SIG-M5 (cell line): ENCODE data around the gene MYO18A.
"Not testable (repeated sequence)": the region's sequence is repeated elsewhere in the genome, so short reads cannot be mapped to it uniquely, and the experiment has no call there.

Experiments
- DNase-seq: peaks from one replicate; lab custom pipeline; 2025; lab: John Stamatoyannopoulos, UW

The MYO18A gene

GRCh38 chr17:29194669-29195068 is 14.5 kb upstream of the MYO18A start:
- no peak for DNase-seq

- DNase-seq = no peak
Observed at GRCh38 chr17:29193146-29193545, 12.9 kb upstream of the MYO18A start.

- no peak for DNase-seq
Observed at GRCh38 chr17:29190592-29191207, 10.5 kb upstream of the MYO18A start.

- DNase-seq = no peak
Observed at GRCh38 chr17:29190039-29190438, 9.8 kb upstream of the MYO18A start.

GRCh38 chr17:29189355-29189754 is 9.2 kb upstream of the MYO18A start:
- DNase-seq = no peak

GRCh38 chr17:29181226-29181625 is 1.0 kb upstream of the MYO18A start:
- no peak for DNase-seq

- no peak for DNase-seq
Observed at GRCh38 chr17:29180788-29181160, 576 bp upstream of the MYO18A start.

- no peak for DNase-seq
Observed at GRCh38 chr17:29179232-29180033, 765 bp downstream of the MYO18A start.

GRCh38 chr17:29178750-29179231 is 1.4 kb downstream of the MYO18A start:
- DNase-seq = no peak

- no peak for DNase-seq
Observed at GRCh38 chr17:29177871-29178749, 2.1 kb downstream of the MYO18A start.

GRCh38 chr17:29177541-29177870 is 2.7 kb downstream of the MYO18A start:
- no peak for DNase-seq

GRCh38 chr17:29176558-29177351 is 3.4 kb downstream of the MYO18A start:
- DNase-seq = no peak

- no peak for DNase-seq
Observed at GRCh38 chr17:29175349-29175748, 4.8 kb downstream of the MYO18A start.

- no peak for DNase-seq
Observed at GRCh38 chr17:29172589-29172988, 7.6 kb downstream of the MYO18A start.

GRCh38 chr17:29170682-29171081 is 9.5 kb downstream of the MYO18A start:
- no peak for DNase-seq

GRCh38 chr17:29169806-29170591 is 10.2 kb downstream of the MYO18A start:
- no peak for DNase-seq

GRCh38 chr17:29168759-29169126 is 11.5 kb downstream of the MYO18A start:
- not testable (repeated sequence) for DNase-seq

- no peak for DNase-seq
Observed at GRCh38 chr17:29168079-29168758, 12.0 kb downstream of the MYO18A start.

GRCh38 chr17:29167393-29168078 is 12.7 kb downstream of the MYO18A start:
- DNase-seq = no peak

- no peak for DNase-seq
Observed at GRCh38 chr17:29166507-29166887, 13.7 kb downstream of the MYO18A start.
